HUES48 (cell line): ENCODE data around the gene HCFC1R1.
A peak's percentile ranks its signal among the peaks of the same experiment; 100 is the strongest.

Experiments
- H3K27ac ChIP-seq: one replicate; pipeline ENCODE4 v1.7.0; 2013; ENCODE audit warnings: low read depth, low read length, inconsistent platforms
- H3K27me3 ChIP-seq: 2 replicates; pipeline ENCODE4 v1.6.1; 2013; ENCODE audit warnings: mild to moderate bottlenecking, low read length; ENCODE audit not compliant: control insufficient read depth, insufficient read depth
- H3K36me3 ChIP-seq: 2 replicates; pipeline ENCODE4 v1.6.1; 2013; ENCODE audit warnings: low read length; ENCODE audit not compliant: control insufficient read depth, insufficient read depth
- H3K4me1 ChIP-seq: 2 replicates; pipeline ENCODE4 v1.6.1; 2013; ENCODE audit warnings: mild to moderate bottlenecking, low read length; ENCODE audit not compliant: control insufficient read depth, insufficient read depth
- H3K4me3 ChIP-seq: 2 replicates; pipeline ENCODE4 v1.5.1; 2013; ENCODE audit warnings: mild to moderate bottlenecking, low read depth, low read length
- H3K9ac ChIP-seq: 2 replicates; pipeline ENCODE4 v1.6.1; 2013; ENCODE audit warnings: mild to moderate bottlenecking, low read depth, low read length, moderate library complexity
- H3K9me3 ChIP-seq: 2 replicates; pipeline ENCODE4 v1.6.1; 2013; ENCODE audit warnings: low read length; ENCODE audit not compliant: control insufficient read depth, insufficient read depth

Gene HCFC1R1

DNA sequence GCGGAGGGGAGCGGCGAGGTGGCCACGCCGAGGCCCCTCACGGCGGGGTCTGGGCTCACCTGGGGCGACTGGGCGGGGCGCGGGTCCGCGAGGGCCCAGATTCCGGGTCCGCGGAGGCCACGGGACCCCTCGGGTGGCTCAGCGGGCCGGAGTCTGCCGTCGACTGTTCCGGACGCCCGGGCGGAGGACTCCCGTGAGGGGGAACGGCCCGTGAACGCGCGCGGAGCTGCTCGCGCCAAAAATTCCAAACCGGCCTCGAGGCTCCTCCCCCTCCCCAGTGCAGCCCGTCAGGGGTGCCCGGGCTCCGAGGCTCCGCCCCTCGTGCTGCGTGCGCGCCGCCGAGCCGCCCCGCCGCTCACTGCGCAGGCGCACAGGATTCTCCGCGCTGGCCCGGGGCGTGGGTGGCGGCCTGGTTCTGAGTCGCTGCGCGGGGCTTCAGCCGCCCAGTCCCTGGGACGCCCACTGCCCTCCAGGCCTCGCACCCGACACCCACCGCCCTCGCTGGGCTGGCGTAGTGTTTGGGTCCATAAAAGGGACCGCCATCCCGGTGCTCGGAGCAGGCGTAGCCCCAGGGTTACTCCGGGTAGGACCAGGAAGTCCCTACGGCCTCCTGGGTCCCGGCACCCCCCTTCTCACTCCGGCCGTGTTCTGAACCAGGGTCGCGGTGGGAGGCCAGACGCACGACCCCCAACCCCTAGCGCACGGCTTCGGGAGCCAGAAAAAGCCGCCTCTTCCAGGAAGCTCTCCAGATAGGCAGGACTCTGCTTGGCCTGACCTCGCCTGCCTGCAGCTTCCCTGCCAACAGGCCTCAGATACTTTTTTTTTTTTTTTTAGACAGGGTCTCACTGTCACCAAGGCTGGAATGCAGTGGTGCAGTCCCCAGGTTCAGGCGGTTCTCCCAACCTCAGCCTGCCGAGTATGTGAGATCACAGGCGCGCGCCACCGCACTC, 43.2 kb downstream of the HCFC1R1 start, which contains the start of gene PKMYT1:
Gene PKMYT1, minus strand, starts transcription at position 220 of the 950 bp plus-strand sequence. CDS start 789 bp downstream, outside the sequence.
- Histone ChIP-seq H3K9ac (peak within 1 kb of the TSS; percentile 88), H3K36me3 (peaks cover 32% of the 10 kb centered on the region), H3K4me1 (peaks cover 27% of the 10 kb centered on the region), H3K27ac (peak within 1 kb of the TSS; percentile 98), H3K4me3 (peak within 1 kb of the TSS; percentile 86), H3K9me3 (no peaks in the 10 kb centered on the region), H3K27me3 (no peaks in the 10 kb centered on the region)

DNA sequence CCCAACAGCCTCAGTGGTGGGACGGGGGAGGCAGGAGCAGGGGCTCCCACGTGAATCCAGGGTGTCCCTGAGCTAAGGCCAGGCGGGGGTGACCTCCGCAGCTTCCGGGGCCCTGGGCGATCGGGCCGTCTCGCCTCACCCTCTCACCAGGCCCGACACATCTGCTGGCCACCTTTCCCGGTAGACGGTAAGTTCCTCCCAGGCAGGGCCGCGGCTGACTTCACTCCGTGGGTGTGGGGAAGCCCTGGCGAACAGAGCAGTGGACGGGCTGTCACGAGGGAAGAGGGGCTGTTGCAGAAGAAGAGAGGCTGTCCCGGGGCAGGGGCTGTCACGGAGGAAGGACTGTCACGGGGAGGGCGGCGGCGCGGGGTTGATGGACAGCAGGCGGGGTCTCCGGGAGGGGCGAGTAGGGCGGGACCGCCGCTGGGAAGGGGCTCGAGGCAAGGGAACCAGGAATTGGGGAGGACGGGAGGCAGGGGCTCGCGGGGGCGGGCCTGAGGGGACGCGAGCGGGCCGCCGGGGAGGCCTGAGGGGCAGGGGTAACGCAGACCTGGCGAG, 44.0 kb downstream of the HCFC1R1 start:
- Histone ChIP-seq H3K36me3 (peaks cover 40% of the 10 kb centered on the region), H3K27ac (peak overlapping the region; percentile 98), H3K4me1 (peaks cover 27% of the 10 kb centered on the region), H3K9me3 (no peaks in the 10 kb centered on the region), H3K27me3 (no peaks in the 10 kb centered on the region), H3K9ac (peak overlapping the region; percentile 88; the same call in 1 of the 2 replicates), H3K4me3 (peak overlapping the region; percentile 86)

DNA sequence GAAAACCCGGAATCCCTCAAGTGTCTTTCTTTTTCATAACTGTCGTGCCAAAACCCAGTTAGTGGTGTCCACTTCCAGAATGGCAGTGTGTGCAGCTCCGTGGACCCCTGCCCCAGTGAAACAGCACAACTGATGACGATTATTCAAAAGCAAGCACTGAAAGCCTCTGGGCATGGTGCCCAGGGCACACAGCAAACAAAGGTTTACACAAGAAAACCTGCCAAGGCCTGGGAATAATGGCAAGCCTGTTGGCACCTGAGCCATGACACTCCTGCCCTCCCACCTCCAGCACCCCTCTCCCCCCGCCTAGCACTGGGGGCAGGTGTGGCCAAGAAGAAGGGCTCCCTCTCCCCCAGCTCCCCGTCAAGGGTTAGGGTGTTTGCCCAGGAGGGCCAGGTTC, 46.3 kb downstream of the HCFC1R1 start:
- Histone ChIP-seq H3K9me3 (no peaks in the 10 kb centered on the region), H3K27me3 (no peaks in the 10 kb centered on the region), H3K27ac (no peak overlapping the region), H3K4me1 (peaks cover 23% of the 10 kb centered on the region), H3K9ac (no peak overlapping the region), H3K36me3 (peaks cover 62% of the 10 kb centered on the region), H3K4me3 (no peak overlapping the region)

DNA sequence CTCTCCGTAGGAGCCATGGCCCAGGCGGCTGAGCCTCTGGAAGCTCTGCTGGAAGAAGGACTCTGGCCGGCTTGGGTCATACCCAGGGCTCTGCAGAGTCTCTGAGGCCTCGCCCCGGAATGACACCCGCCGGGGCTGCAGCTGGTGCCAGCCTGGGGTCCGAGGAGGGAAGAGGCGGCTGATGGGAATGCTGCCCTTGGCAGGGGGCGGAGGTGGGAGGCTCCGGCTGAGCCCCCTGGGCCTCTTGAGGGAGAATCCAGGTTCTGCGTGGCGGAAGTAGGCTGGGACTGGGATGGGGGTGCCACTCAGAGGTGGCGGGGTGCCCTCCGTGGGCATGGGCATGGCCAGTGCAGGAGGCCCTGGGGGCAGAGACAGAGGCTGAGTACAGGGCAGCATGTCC, 47.1 kb downstream of the HCFC1R1 start:
- H3K27ac ChIP-seq: no peak overlapping the region

DNA sequence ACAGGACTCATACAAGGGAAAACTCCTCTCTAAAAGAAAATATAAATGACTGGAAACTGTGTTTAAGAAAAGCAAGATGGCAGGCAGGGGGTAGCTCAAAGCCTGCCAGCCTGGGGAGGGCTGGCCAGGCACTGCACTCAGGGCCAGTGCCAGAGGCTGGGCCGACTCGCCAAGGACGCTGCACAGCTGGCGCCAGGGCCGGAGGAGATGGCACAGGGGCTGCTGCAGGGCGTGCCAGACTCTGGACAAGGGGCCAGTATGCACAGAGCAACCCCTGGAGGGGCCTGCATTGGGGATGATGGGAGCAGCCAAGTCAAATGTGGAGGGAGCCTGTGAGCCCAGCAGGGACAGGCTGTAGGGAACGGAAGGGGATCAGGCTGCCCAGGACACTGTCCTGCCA, 47.5 kb downstream of the HCFC1R1 start:
- Histone ChIP-seq H3K4me1 (peaks cover 10% of the 10 kb centered on the region), H3K9me3 (no peaks in the 10 kb centered on the region), H3K36me3 (peaks cover 74% of the 10 kb centered on the region), H3K4me3 (no peak overlapping the region), H3K9ac (no peak overlapping the region), H3K27me3 (no peaks in the 10 kb centered on the region), H3K27ac (no peak overlapping the region)

More for the DNA sequence above, 47.1 kb downstream of the HCFC1R1 start:
- no peaks in the 10 kb centered on the region for H3K27me3 ChIP-seq
- peaks cover 15% of the 10 kb centered on the region for H3K4me1 ChIP-seq
- H3K4me3 ChIP-seq: no peak overlapping the region
- peaks cover 69% of the 10 kb centered on the region for H3K36me3 ChIP-seq
- no peaks in the 10 kb centered on the region for H3K9me3 ChIP-seq
- no peak overlapping the region for H3K9ac ChIP-seq

DNA sequence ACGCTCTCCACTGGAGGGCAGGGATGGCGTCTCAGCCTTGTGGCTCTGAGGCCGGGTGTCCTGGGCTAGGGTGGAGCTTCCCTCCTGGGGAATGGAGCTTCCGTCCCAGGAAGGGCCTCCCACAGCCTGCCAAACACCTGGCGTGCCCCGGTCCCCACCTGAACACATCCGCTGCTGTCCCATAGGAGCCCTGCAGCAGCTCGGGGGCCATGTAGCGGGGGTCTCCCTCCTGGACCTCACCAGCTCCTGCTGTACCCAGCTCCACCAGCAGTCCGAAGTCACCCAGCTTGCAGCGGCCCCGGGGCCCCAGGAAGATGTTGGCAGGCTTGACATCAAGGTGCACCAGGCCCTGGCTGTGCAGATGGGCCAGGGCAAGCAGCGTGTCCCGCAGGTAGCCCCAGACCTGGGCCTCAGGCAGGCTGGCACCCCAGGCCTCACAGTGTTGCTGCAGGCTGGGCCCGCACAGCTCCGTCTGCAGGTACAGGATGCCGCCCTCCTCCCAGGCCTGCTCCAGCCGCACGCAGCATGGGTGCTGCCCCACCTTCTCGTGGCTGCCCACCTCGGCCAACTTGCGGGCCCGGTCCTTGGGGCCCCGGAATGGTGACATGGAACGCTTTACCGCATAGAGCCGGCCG, 48.5 kb downstream of the HCFC1R1 start:
- Histone ChIP-seq H3K4me3 (no peak overlapping the region), H3K36me3 (peaks cover 75% of the 10 kb centered on the region)

DNA sequence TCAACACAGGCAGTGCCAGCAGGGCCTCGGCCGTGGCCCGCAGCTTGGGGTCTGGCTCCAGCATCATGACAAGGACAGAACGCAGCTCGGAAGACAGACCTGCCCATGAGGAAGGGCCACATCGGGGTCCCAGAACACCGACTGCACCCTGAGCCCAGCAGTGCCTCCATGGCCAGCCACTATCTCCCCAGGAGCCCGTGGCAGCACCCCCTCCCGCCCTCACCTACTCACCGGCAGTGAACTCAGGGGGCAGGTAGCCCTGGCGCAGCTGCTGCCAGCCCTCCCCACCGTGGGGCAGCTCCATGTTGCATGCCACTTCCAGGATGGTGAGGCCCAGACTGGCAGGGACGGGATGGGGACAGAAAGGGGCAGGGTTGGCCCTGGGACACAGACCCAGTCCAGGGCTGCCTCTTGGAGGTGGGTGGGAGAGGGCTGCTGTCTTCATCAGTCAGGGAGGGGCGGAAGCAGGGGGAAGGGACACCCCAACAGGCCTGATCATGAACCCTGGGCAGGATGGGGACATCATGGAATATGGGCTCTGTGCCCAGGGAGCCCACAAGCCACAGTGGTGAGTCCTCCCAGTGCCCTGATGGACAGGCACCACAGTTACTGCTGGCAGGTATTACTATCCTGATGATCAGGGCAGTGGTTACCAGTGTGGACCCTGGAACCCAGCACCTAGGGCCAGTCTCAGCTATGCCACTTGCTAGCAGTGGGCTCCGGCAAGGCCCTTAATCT, 49.3 kb downstream of the HCFC1R1 start:
- Histone ChIP-seq H3K9me3 (no peaks in the 10 kb centered on the region), H3K4me3 (no peak overlapping the region), H3K27ac (no peak overlapping the region), H3K9ac (no peak overlapping the region), H3K4me1 (peaks cover 10% of the 10 kb centered on the region), H3K36me3 (peaks cover 75% of the 10 kb centered on the region), H3K27me3 (no peaks in the 10 kb centered on the region)

More for the DNA sequence above, 48.5 kb downstream of the HCFC1R1 start:
- Histone ChIP-seq H3K27ac (no peak overlapping the region), H3K27me3 (no peaks in the 10 kb centered on the region), H3K9me3 (no peaks in the 10 kb centered on the region), H3K9ac (no peak overlapping the region), H3K4me1 (peaks cover 10% of the 10 kb centered on the region)

DNA sequence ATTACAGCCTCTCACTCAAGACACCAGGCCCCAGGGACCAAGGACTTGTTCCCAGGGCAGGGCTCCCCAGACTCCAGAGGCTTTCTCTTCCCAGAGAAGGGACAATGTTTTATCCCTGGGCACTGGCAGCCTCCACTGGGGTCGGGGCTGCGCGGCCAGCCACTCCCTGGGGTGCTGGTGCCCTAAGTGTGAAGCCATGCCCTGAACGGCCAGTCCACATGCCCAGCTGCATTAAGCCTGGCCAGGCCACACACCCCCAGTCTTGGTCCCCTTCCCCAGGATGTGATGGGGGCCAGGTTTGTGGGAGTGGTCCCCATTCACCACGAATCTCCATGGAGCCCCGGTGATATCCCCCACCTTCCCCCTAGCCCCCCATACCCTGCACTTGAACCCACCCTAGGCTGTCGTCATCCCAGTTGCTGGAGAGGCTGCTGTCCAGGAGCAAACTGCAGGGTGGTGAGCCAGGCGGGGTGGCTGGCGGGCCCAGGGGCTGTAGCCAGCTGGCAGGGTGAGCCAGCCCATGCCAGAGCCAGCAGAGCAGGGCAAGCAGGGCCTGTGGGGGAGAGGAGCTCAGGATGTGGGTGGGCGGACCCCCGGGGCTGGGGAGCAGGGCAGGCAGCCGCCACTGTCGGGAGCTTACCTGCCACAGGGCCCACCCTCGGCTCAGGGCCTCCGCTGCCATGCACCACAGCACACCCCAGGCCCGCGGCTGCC, 50.0 kb downstream of the HCFC1R1 start:
- no peak overlapping the region for H3K27ac ChIP-seq
- peaks cover 7% of the 10 kb centered on the region; the same call in 1 of the 2 replicates for H3K4me1 ChIP-seq
- no peak overlapping the region for H3K9ac ChIP-seq
- H3K4me3 ChIP-seq: no peak overlapping the region
- H3K9me3 ChIP-seq: no peaks in the 10 kb centered on the region
- peaks cover 71% of the 10 kb centered on the region for H3K36me3 ChIP-seq
- no peaks in the 10 kb centered on the region for H3K27me3 ChIP-seq

DNA sequence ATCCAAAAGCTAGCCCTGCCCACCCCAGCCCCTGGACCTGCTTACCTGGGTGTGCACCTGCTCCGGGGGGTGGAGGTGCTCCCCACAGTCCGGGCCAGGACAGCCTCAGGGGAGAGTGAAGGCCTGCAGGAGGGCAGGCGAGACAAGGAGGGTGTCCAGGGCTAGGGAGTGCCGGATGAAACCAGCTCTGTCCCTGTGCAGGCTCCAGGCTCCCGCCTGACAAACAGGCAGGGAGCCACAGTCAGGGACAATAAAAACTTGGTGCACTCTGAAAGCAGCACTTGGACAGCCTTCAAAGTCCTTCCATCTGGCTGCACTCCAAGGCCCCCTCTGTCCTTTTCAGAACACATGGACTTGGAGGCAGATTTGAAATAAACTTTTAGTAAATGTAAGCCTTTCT, 50.6 kb downstream of the HCFC1R1 start:
- Histone ChIP-seq H3K9ac (no peak overlapping the region), H3K27ac (no peak overlapping the region)

More for the DNA sequence above, 50.6 kb downstream of the HCFC1R1 start:
- peaks cover 6% of the 10 kb centered on the region for H3K27me3 ChIP-seq
- H3K36me3 ChIP-seq: peaks cover 68% of the 10 kb centered on the region
- no peaks in the 10 kb centered on the region for H3K9me3 ChIP-seq
- H3K4me3 ChIP-seq: no peak overlapping the region
- peaks cover 7% of the 10 kb centered on the region; the same call in 1 of the 2 replicates for H3K4me1 ChIP-seq
